GM23248 (cell line): ENCODE results near the gene CAMTA2. TPM values are rescaled to one million over a fixed set of nuclear protein-coding genes. Genes with fewer than 3 reads are reported as not detected.

ENCODE experiments used
- DNase-seq: peaks from one replicate; pipeline ENCODE4 v3.0.0-alpha.2; 2015
- H2AFZ ChIP-seq: fragments of 200-600 bp; sonication (generic); 2 replicates; pipeline ENCODE4 v1.6.1; 2016; ENCODE audit warnings: antibody characterized with exemption
- H3F3A ChIP-seq: fragments of 200-600 bp; sonication (generic); 2 replicates; pipeline ENCODE4 v1.6.1; 2016; ENCODE audit warnings: mild to moderate bottlenecking, antibody characterized with exemption, mixed run types; ENCODE audit not compliant: insufficient read depth
- H3K27ac ChIP-seq: fragments of 200-600 bp; sonication (generic); 2 replicates; pipeline ENCODE4 v1.5.1; 2016; ENCODE audit warnings: mild to moderate bottlenecking
- H3K27me3 ChIP-seq: fragments of 200-600 bp; sonication (generic); replicated peaks from 2 replicates; pipeline ENCODE4 v1.6.1; 2016; ENCODE audit warnings: mild to moderate bottlenecking; ENCODE audit not compliant: insufficient read depth
- H3K36me3 ChIP-seq: fragments of 200-600 bp; sonication (generic); 2 replicates; pipeline ENCODE4 v1.6.1; 2016; ENCODE audit warnings: low read depth, mild to moderate bottlenecking
- H3K4me1 ChIP-seq: fragments of 200-600 bp; sonication (generic); 2 replicates; pipeline ENCODE4 v1.6.1; 2016; ENCODE audit warnings: mild to moderate bottlenecking; ENCODE audit not compliant: insufficient read depth
- H3K4me2 ChIP-seq: fragments of 200-600 bp; sonication (generic); one replicate; pipeline ENCODE4 v1.6.1; 2016; ENCODE audit warnings: mild to moderate bottlenecking; ENCODE audit not compliant: unreplicated experiment
- H3K4me3 ChIP-seq: fragments of 200-600 bp; sonication (generic); 2 replicates; pipeline ENCODE4 v1.5.1; 2016; ENCODE audit warnings: mild to moderate bottlenecking
- H3K79me2 ChIP-seq: fragments of 200-600 bp; sonication (generic); 2 replicates; pipeline ENCODE4 v1.6.1; 2016; ENCODE audit warnings: mild to moderate bottlenecking; ENCODE audit not compliant: insufficient read depth
- H3K9ac ChIP-seq: fragments of 200-600 bp; sonication (generic); 2 replicates; pipeline ENCODE4 v1.6.1; 2016; ENCODE audit warnings: mild to moderate bottlenecking
- H3K9me2 ChIP-seq: fragments of 200-600 bp; sonication (generic); 2 replicates; pipeline ENCODE4 v1.6.1; 2016; ENCODE audit warnings: mixed run types, mild to moderate bottlenecking, moderate library complexity; ENCODE audit not compliant: insufficient read depth
- H3K9me3 ChIP-seq: fragments of 200-600 bp; sonication (generic); one replicate; pipeline ENCODE4 v1.6.1; 2017; ENCODE audit warnings: low read depth
- H4K20me1 ChIP-seq: fragments of 200-600 bp; sonication (generic); 2 replicates; pipeline ENCODE4 v1.6.0; 2016; ENCODE audit not compliant: insufficient read depth
- EZH2 ChIP-seq: fragments of 200-600 bp; sonication (generic); IDR thresholded peaks from 2 replicates; pipeline ENCODE4 v1.6.1; 2018; ENCODE audit warnings: antibody characterized with exemption, mild to moderate bottlenecking; ENCODE audit not compliant: insufficient read depth, poor library complexity, severe bottlenecking
- EZH2phosphoT487 ChIP-seq: fragments of 200-600 bp; sonication (generic); IDR thresholded peaks from 2 replicates; pipeline ENCODE4 v1.6.1; 2018; ENCODE audit warnings: antibody characterized with exemption, moderate library complexity, mild to moderate bottlenecking, low read depth; ENCODE audit not compliant: insufficient read depth
- WGBS, 2 experiments: methylation state at CpG; one replicate each; pipeline ENCODE4 v1.1.6; 2015 to 2017; ENCODE audit warnings: low lambda C conversion rate in 2 of 2, low coverage in 1 of 2; ENCODE audit errors: missing lambda C conversion rate in 2 of 2; 5-methylcytosine and 5-hydroxymethylcytosine counted together
- in situ Hi-C: fragments of 300-500 bp; cut with MboI; formaldehyde crosslinking; loops from 2 replicates; pipeline ENCODE4 v1.15.0; 2020
- polyA plus RNA-seq: library from polyadenylated mRNA; unstranded; fragments of >200 nt; fragmentation: Nextera tagmentation; extraction: Ambion mirVana; gene quantifications from 2 replicates; pipeline ENCODE4 v1.2.1, GENCODE V29; 2016
- total RNA-seq: library from RNA; depleted of rRNA; stranded (reverse); fragments of >200 nt; shearing (Covaris generic); gene quantifications from 2 replicates; pipeline ENCODE4 v1.2.3, GENCODE V29; 2014

CAMTA2 gene
- total and polyA plus RNA-seq, 2 experiments from 2014 or later = 10.1 to 28.8 TPM

- no peak for DNase-seq
- Histone ChIP-seq H3K4me3 (peak overlapping the region; percentile 94), H3K9ac (peak overlapping the region; percentile 94), H3K27ac (peak overlapping the region; percentile 80), H3K36me3 (no peaks in the 10 kb centered on the region), H4K20me1 (no peaks in the 10 kb centered on the region), H3F3A (peaks cover 31% of the 10 kb centered on the region), H3K9me2 (no peaks in the 10 kb centered on the region), H3K4me1 (peaks cover 14% of the 10 kb centered on the region; the same call in 1 of the 2 replicates), H3K79me2 (peaks cover 51% of the 10 kb centered on the region), H3K4me2 (peak overlapping the region; percentile 92), H2AFZ (peak overlapping the region; percentile 81), H3K27me3 (no peaks in the 10 kb centered on the region), H3K9me3 (no peaks in the 10 kb centered on the region)
- in situ Hi-C loops = no loop called here
- TF ChIP-seq EZH2 (no peak), EZH2phosphoT487 (no peak)
- WGBS, 2 experiments = 46 to 48% methylated on average over 19 of the region's 19 CpGs
Observed at GRCh38 chr17:4938688-4939545, 48.6 kb downstream of the CAMTA2 start.

GRCh38 chr17:4938069-4938491 is 49.4 kb downstream of the CAMTA2 start:
- Histone ChIP-seq H3K9me2 (no peaks in the 10 kb centered on the region), H4K20me1 (no peaks in the 10 kb centered on the region), H3K4me3 (peak overlapping the region; percentile 94; the same call in 1 of the 2 replicates), H3K27ac (no peak overlapping the region), H3K79me2 (peaks cover 43% of the 10 kb centered on the region), H3K4me2 (no peak overlapping the region), H3F3A (peaks cover 23% of the 10 kb centered on the region), H3K4me1 (peaks cover 14% of the 10 kb centered on the region; the same call in 1 of the 2 replicates), H3K27me3 (no peaks in the 10 kb centered on the region), H3K36me3 (no peaks in the 10 kb centered on the region), H3K9ac (peak overlapping the region; percentile 94), H3K9me3 (no peaks in the 10 kb centered on the region), H2AFZ (no peak overlapping the region)
- WGBS, 2 experiments = 80 to 81% methylated on average over 11 of the region's 11 CpGs
- in situ Hi-C loops = no loop called here
- DNase-seq = no peak
- TF ChIP-seq EZH2 (no peak), EZH2phosphoT487 (no peak)

GRCh38 chr17:4937553-4937952 is 49.9 kb downstream of the CAMTA2 start:
- no peak overlapping the region for H3K4me3 ChIP-seq
- H3K27ac ChIP-seq = no peak overlapping the region
- no peak overlapping the region; the same call in 1 of the 2 replicates for H3K9ac ChIP-seq
- no peak overlapping the region for H2AFZ ChIP-seq
- in situ Hi-C loops = no loop called here
- H3K79me2 ChIP-seq = peaks cover 38% of the 10 kb centered on the region
- no peak overlapping the region for H3K4me2 ChIP-seq
- no peaks in the 10 kb centered on the region for H3K9me3 ChIP-seq
- H3K27me3 ChIP-seq = no peaks in the 10 kb centered on the region
- peaks cover 20% of the 10 kb centered on the region for H3F3A ChIP-seq
- H3K9me2 ChIP-seq = no peaks in the 10 kb centered on the region
- 96% methylated on average over 16 of the region's 16 CpGs for WGBS, 2 experiments
- no peaks in the 10 kb centered on the region for H3K36me3 ChIP-seq
- no peak for DNase-seq
- peaks cover 14% of the 10 kb centered on the region; the same call in 1 of the 2 replicates for H3K4me1 ChIP-seq
- TF ChIP-seq EZH2 (no peak), EZH2phosphoT487 (no peak)
- H4K20me1 ChIP-seq = no peaks in the 10 kb centered on the region

- Histone ChIP-seq H3K4me3 (no peak overlapping the region), H3K79me2 (peaks cover 27% of the 10 kb centered on the region), H3F3A (peaks cover 11% of the 10 kb centered on the region), H3K4me2 (no peak overlapping the region), H3K27me3 (no peaks in the 10 kb centered on the region), H2AFZ (no peak overlapping the region), H3K36me3 (no peaks in the 10 kb centered on the region), H3K27ac (no peak overlapping the region), H4K20me1 (no peaks in the 10 kb centered on the region), H3K9me3 (no peaks in the 10 kb centered on the region), H3K4me1 (peaks cover 7% of the 10 kb centered on the region; the same call in 1 of the 2 replicates), H3K9ac (no peak overlapping the region), H3K9me2 (no peaks in the 10 kb centered on the region)
- TF ChIP-seq EZH2phosphoT487 (no peak), EZH2 (no peak)
- no peak for DNase-seq
- WGBS, 2 experiments = 96 to 98% methylated on average over 3 of the region's 3 CpGs
- in situ Hi-C loops = no loop called here
Observed at GRCh38 chr17:4936436-4936835, 51.0 kb downstream of the CAMTA2 start.
